Measurements from ENCODE around the gene SHKBP1.
A peak's percentile ranks its signal among the peaks of the same experiment; 100 is the strongest.

SHKBP1 gene

DNA sequence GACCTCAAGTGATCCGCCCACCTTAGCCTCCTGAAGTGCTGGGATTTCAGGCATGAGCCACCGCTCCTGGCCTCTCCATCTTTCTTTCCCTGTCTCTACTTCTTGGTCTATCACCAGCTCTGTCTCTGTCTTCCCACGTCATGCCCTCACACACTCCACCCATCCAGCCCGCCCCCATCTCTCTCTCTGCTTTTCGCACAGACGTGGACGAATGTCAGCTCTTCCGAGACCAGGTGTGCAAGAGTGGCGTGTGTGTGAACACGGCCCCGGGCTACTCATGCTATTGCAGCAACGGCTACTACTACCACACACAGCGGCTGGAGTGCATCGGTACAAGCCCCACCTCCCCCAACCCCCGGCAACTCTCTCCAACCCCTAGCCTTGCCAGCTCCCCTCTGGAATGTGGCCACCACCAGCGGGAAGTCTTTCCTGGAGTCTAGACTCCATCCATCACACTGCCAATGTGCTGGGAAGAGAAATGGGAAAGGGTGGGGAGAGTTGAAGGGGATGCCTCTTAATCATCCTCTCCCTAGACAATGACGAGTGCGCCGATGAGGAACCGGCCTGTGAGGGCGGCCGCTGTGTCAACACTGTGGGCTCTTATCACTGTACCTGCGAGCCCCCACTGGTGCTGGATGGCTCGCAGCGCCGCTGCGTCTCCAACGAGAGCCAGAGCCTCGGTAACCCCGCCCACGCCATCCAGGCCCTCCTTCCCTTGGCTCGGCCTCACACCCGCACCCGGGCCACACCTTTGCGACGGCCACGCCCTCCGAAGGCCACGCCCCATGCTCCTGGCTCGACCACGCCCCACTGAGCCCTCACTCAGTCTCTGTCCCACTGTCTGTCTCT lies 47.0 kb downstream of the SHKBP1 start (continued):
- TF ChIP-seq, protein P1, sequence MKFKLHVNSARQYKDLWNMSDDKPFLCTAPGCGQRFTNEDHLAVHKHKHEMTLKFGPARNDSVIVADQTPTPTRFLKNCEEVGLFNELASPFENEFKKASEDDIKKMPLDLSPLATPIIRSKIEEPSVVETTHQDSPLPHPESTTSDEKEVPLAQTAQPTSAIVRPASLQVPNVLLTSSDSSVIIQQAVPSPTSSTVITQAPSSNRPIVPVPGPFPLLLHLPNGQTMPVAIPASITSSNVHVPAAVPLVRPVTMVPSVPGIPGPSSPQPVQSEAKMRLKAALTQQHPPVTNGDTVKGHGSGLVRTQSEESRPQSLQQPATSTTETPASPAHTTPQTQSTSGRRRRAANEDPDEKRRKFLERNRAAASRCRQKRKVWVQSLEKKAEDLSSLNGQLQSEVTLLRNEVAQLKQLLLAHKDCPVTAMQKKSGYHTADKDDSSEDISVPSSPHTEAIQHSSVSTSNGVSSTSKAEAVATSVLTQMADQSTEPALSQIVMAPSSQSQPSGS (tag by site-specific recombination; IDR thresholded peaks at IDR 0.05; ENCODE audit: low read depth): no peak
- TF ChIP-seq, protein P2, sequence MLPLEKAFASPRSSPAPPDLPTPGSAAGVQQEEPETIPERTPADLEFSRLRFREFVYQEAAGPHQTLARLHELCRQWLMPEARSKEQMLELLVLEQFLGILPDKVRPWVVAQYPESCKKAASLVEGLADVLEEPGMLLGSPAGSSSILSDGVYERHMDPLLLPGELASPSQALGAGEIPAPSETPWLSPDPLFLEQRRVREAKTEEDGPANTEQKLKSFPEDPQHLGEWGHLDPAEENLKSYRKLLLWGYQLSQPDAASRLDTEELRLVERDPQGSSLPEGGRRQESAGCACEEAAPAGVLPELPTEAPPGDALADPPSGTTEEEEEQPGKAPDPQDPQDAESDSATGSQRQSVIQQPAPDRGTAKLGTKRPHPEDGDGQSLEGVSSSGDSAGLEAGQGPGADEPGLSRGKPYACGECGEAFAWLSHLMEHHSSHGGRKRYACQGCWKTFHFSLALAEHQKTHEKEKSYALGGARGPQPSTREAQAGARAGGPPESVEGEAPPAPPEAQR (tag by site-specific recombination; IDR thresholded peaks at IDR 0.05): 0 out of 2 replicates have a peak, but pooled peaks have one; percentile 28
- TF ChIP-seq ZNF571 (tag by site-specific recombination; IDR thresholded peaks at IDR 0.05): no peak
- no peak for TF ChIP-seq ZNF658 (tag by site-specific recombination; IDR thresholded peaks at IDR 0.05)
- TF ChIP-seq ZNF776 (tag by site-specific recombination; IDR thresholded peaks at IDR 0.05; ENCODE audit: borderline replicate concordance): no peak
- TF ChIP-seq ZNF830 (tag by site-specific recombination; IDR thresholded peaks at IDR 0.05; ENCODE audit: low read depth): no peak
- TF ChIP-seq ZNF530 (tag by site-specific recombination; IDR thresholded peaks at IDR 0.05; ENCODE audit: low read depth): peak; percentile 97; the same call in 1 of the 2 replicates
- TF ChIP-seq, protein P3, sequence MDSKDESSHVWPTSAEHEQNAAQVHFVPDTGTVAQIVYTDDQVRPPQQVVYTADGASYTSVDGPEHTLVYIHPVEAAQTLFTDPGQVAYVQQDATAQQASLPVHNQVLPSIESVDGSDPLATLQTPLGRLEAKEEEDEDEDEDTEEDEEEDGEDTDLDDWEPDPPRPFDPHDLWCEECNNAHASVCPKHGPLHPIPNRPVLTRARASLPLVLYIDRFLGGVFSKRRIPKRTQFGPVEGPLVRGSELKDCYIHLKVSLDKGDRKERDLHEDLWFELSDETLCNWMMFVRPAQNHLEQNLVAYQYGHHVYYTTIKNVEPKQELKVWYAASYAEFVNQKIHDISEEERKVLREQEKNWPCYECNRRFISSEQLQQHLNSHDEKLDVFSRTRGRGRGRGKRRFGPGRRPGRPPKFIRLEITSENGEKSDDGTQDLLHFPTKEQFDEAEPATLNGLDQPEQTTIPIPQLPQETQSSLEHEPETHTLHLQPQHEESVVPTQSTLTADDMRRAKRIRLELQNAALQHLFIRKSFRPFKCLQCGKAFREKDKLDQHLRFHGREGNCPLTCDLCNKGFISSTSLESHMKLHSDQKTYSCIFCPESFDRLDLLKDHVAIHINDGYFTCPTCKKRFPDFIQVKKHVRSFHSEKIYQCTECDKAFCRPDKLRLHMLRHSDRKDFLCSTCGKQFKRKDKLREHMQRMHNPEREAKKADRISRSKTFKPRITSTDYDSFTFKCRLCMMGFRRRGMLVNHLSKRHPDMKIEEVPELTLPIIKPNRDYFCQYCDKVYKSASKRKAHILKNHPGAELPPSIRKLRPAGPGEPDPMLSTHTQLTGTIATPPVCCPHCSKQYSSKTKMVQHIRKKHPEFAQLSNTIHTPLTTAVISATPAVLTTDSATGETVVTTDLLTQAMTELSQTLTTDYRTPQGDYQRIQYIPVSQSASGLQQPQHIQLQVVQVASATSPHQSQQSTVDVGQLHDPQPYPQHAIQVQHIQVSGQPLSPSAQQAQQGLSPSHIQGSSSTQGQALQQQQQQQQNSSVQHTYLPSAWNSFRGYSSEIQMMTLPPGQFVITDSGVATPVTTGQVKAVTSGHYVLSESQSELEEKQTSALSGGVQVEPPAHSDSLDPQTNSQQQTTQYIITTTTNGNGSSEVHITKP (tag by site-specific recombination; IDR thresholded peaks at IDR 0.05): peak; percentile 77
- TF ChIP-seq ZNF121 (tag by site-specific recombination; IDR thresholded peaks at IDR 0.05): no peak
- TF ChIP-seq ZNF549 (tag by site-specific recombination; IDR thresholded peaks at IDR 0.05): no peak
- TF ChIP-seq HOXD13 (CRISPR knock-in tag; IDR thresholded peaks at IDR 0.05; ENCODE audit: borderline replicate concordance): no peak
- no peak; the same call in 1 of the 2 replicates for TF ChIP-seq ZNF133 (tag by site-specific recombination; IDR thresholded peaks at IDR 0.05)
- peak; percentile 35; the same call in 1 of the 2 replicates for TF ChIP-seq ZNF785 (tag by site-specific recombination; IDR thresholded peaks at IDR 0.05)
- TF ChIP-seq SCRT2 (tag by site-specific recombination; IDR thresholded peaks at IDR 0.05): no peak
- TF ChIP-seq ZBTB8A (tag by site-specific recombination; IDR thresholded peaks at IDR 0.05): no peak; the same call in 1 of the 2 replicates
- peak; percentile 89 for TF ChIP-seq ZNF24 (tag by site-specific recombination; IDR thresholded peaks at IDR 0.05)
- TF ChIP-seq SP7 (tag by site-specific recombination; IDR thresholded peaks at IDR 0.05): peak; percentile 97
- no peak for TF ChIP-seq SCRT1 (tag by site-specific recombination; IDR thresholded peaks at IDR 0.05; ENCODE audit: borderline replicate concordance)
- no peak for TF ChIP-seq ZNF621 (tag by site-specific recombination; IDR thresholded peaks at IDR 0.05)
- no peak for TF ChIP-seq ZNF221 (tag by site-specific recombination; IDR thresholded peaks at IDR 0.05; ENCODE audit: borderline replicate concordance)
- no peak for TF ChIP-seq ZNF112 (tag by site-specific recombination; IDR thresholded peaks at IDR 0.05)
- TF ChIP-seq, protein P4, sequence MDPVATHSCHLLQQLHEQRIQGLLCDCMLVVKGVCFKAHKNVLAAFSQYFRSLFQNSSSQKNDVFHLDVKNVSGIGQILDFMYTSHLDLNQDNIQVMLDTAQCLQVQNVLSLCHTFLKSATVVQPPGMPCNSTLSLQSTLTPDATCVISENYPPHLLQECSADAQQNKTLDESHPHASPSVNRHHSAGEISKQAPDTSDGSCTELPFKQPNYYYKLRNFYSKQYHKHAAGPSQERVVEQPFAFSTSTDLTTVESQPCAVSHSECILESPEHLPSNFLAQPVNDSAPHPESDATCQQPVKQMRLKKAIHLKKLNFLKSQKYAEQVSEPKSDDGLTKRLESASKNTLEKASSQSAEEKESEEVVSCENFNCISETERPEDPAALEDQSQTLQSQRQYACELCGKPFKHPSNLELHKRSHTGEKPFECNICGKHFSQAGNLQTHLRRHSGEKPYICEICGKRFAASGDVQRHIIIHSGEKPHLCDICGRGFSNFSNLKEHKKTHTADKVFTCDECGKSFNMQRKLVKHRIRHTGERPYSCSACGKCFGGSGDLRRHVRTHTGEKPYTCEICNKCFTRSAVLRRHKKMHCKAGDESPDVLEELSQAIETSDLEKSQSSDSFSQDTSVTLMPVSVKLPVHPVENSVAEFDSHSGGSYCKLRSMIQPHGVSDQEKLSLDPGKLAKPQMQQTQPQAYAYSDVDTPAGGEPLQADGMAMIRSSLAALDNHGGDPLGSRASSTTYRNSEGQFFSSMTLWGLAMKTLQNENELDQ (tag by site-specific recombination; IDR thresholded peaks at IDR 0.05; ENCODE audit: low read depth): no peak
- TF ChIP-seq GFI1B (tag by site-specific recombination; IDR thresholded peaks at IDR 0.05): no peak
- TF ChIP-seq SP2 (tag by site-specific recombination; IDR thresholded peaks at IDR 0.05): peak; percentile 93
- TF ChIP-seq ZFP69B (tag by site-specific recombination; IDR thresholded peaks at IDR 0.05): peak; percentile 72
- TF ChIP-seq ZNF707 (tag by site-specific recombination; IDR thresholded peaks at IDR 0.05): no peak
- TF ChIP-seq ZNF2 (tag by site-specific recombination; IDR thresholded peaks at IDR 0.05): peak; percentile 74
- TF ChIP-seq ZBTB1 (tag by site-specific recombination; IDR thresholded peaks at IDR 0.05): no peak
- TF ChIP-seq ZFP3 (tag by site-specific recombination; IDR thresholded peaks at IDR 0.05; ENCODE audit: low read depth): no peak
- no peak for TF ChIP-seq ZNF624 (tag by site-specific recombination; IDR thresholded peaks at IDR 0.05)
- no peak for TF ChIP-seq ZNF664 (tag by site-specific recombination; IDR thresholded peaks at IDR 0.05)
